HuH-7 (cell line): ENCODE data around the gene YES1.
"Not testable (repeated sequence)": the region's sequence is repeated elsewhere in the genome, so short reads cannot be mapped to it uniquely, and the experiment has no call there.

Experiments
- DNase-seq: peaks from one replicate; pipeline ENCODE4 v3.0.0; 2011; ENCODE audit warnings: low spot score

Gene YES1

GRCh38 chr18:820591-821165 is 8.6 kb upstream of the YES1 start:
- DNase-seq = no peak

GRCh38 chr18:816869-817268 is 4.8 kb upstream of the YES1 start:
- no peak for DNase-seq

- no peak for DNase-seq
Observed at GRCh38 chr18:816088-816653, 4.1 kb upstream of the YES1 start.

- DNase-seq = no peak
Observed at GRCh38 chr18:815353-815752, 3.3 kb upstream of the YES1 start.

GRCh38 chr18:814300-815084 is 2.5 kb upstream of the YES1 start:
- peak; percentile 30 for DNase-seq

- DNase-seq = no peak
Observed at GRCh38 chr18:813172-814071, 1.4 kb upstream of the YES1 start.

GRCh38 chr18:812376-813171 is 532 bp upstream of the YES1 start:
- peak; percentile 81 for DNase-seq

GRCh38 chr18:811182-811891 is 705 bp downstream of the YES1 start:
- DNase-seq = peak; percentile 33

GRCh38 chr18:809985-810642 is 1.9 kb downstream of the YES1 start:
- DNase-seq = no peak

GRCh38 chr18:809228-809627 is 2.8 kb downstream of the YES1 start:
- not testable (repeated sequence) for DNase-seq

- no peak for DNase-seq
Observed at GRCh38 chr18:808502-808901, 3.5 kb downstream of the YES1 start.

GRCh38 chr18:808086-808485 is 4.0 kb downstream of the YES1 start:
- DNase-seq = no peak

GRCh38 chr18:805755-806110 is 6.3 kb downstream of the YES1 start:
- no peak for DNase-seq

GRCh38 chr18:805008-805754 is 6.9 kb downstream of the YES1 start:
- no peak for DNase-seq

- DNase-seq = no peak
Observed at GRCh38 chr18:801137-801536, 10.9 kb downstream of the YES1 start.

GRCh38 chr18:799943-800342 is 12.1 kb downstream of the YES1 start:
- no peak for DNase-seq

GRCh38 chr18:795383-795782 is 16.7 kb downstream of the YES1 start:
- not testable (repeated sequence) for DNase-seq

GRCh38 chr18:789397-789796 is 22.6 kb downstream of the YES1 start:
- no peak for DNase-seq

GRCh38 chr18:785242-785641 is 26.8 kb downstream of the YES1 start:
- no peak for DNase-seq
